GM10266 (cell line): Measurements from ENCODE around the gene ELAC1.
"Not testable (repeated sequence)": the region's sequence is repeated elsewhere in the genome, so short reads cannot be mapped to it uniquely, and the experiment has no call there.

Experiments used
- DNase-seq: peaks from one replicate; pipeline ENCODE4 v3.0.0; 2012; ENCODE audit errors: extremely low spot score
- CTCF ChIP-seq: IDR thresholded peaks from 2 replicates; pipeline ENCODE4 v1.5.1; 2012; ENCODE audit warnings: mild to moderate bottlenecking, low read depth; ENCODE audit not compliant: control insufficient read depth, insufficient read depth; ENCODE audit errors: missing control alignments

Gene ELAC1

GRCh38 chr18:50987261-50987660 is 19.4 kb downstream of the ELAC1 start:
- no peak for TF ChIP-seq CTCF
- DNase-seq, result no peak

GRCh38 chr18:50989711-50990110 is 21.9 kb downstream of the ELAC1 start:
- no peak for TF ChIP-seq CTCF
- DNase-seq, result no peak

- TF ChIP-seq CTCF, result no peak
- no peak for DNase-seq
These were observed 24.5 kb downstream of the ELAC1 start for GRCh38 chr18:50992351-50992762.

GRCh38 chr18:50994031-50994430 is 26.2 kb downstream of the ELAC1 start:
- TF ChIP-seq CTCF, result no peak
- no peak for DNase-seq

- not testable (repeated sequence) for DNase-seq
These were observed 35.3 kb downstream of the ELAC1 start for GRCh38 chr18:51003174-51003573.

- TF ChIP-seq CTCF, result no peak
- no peak for DNase-seq
These were observed 38.4 kb downstream of the ELAC1 start for GRCh38 chr18:51006061-51006818.

GRCh38 chr18:51006948-51007789 is 39.3 kb downstream of the ELAC1 start:
- DNase-seq, result no peak

More at GRCh38 chr18:51006948-51007789, 39.3 kb downstream of the ELAC1 start:
- no peak for TF ChIP-seq CTCF
